ENCODE results near the gene TET3.
"Not testable (repeated sequence)": the region's sequence is repeated elsewhere in the genome, so short reads cannot be mapped to it uniquely, and the experiment has no call there.

TET3 gene

GRCh38 chr2:73984203-73984921, at the start of gene TET3:
TSS of gene TET3 (plus strand) at chr2:73984910. CDS start at chr2:73986404, 1,494 bp downstream.
- intact Hi-C loops (cut with DNase I): no loop called here
- peak in 19 of 42 donors; percentile 34 to 68 (median 51) for DNase-seq

- no peak for DNase-seq
- intact Hi-C loops (cut with DNase I): no loop called here
Measured at GRCh38 chr2:73935641-73936040, 49.1 kb upstream of the TET3 start.

GRCh38 chr2:73937103-73937885, 47.4 kb upstream of the TET3 start:
- intact Hi-C loops (cut with DNase I): no loop called here
- no peak for DNase-seq

- intact Hi-C loops (cut with DNase I): no loop called here
Measured at GRCh38 chr2:73937899-73938298, 46.8 kb upstream of the TET3 start.

GRCh38 chr2:73938718-73939352, 45.9 kb upstream of the TET3 start:
- intact Hi-C loops (cut with DNase I): no loop called here
- no peak for DNase-seq

More at GRCh38 chr2:73937899-73938298, 46.8 kb upstream of the TET3 start:
- no peak for DNase-seq

GRCh38 chr2:73939419-73939818, 45.3 kb upstream of the TET3 start:
- peak in 20 of 42 donors; percentile 13 to 70 (median 37) for DNase-seq
- intact Hi-C loops (cut with DNase I): no loop called here

GRCh38 chr2:73940066-73940465, 44.6 kb upstream of the TET3 start:
- DNase-seq; intact Hi-C loops (cut with DNase I): not testable (repeated sequence)

- DNase-seq: no peak
- intact Hi-C loops (cut with DNase I): no loop called here
Measured at GRCh38 chr2:73942664-73943063, 42.0 kb upstream of the TET3 start.

GRCh38 chr2:73944714-73945113, 40.0 kb upstream of the TET3 start:
- peak in 7 of 42 donors; percentile 13 to 51 (median 21) for DNase-seq
- intact Hi-C loops (cut with DNase I): no loop called here

GRCh38 chr2:73946215-73946614, 38.5 kb upstream of the TET3 start:
- DNase-seq: no peak
- intact Hi-C loops (cut with DNase I): no loop called here

- intact Hi-C loops (cut with DNase I): no loop called here
Measured at GRCh38 chr2:73946666-73947065, 38.0 kb upstream of the TET3 start.

GRCh38 chr2:73947412-73948018, 37.2 kb upstream of the TET3 start:
- intact Hi-C loops (cut with DNase I): no loop called here
- DNase-seq: no peak

More at GRCh38 chr2:73946666-73947065, 38.0 kb upstream of the TET3 start:
- no peak for DNase-seq

GRCh38 chr2:73949802-73950201, 34.9 kb upstream of the TET3 start:
- intact Hi-C loops (cut with DNase I): no loop called here
- no peak for DNase-seq

- intact Hi-C loops (cut with DNase I): no loop called here
- DNase-seq: peak in 23 of 42 donors; percentile 14 to 81 (median 38)
Measured at GRCh38 chr2:73952499-73953446, 31.9 kb upstream of the TET3 start.

GRCh38 chr2:73956218-73956865, 28.4 kb upstream of the TET3 start:
- intact Hi-C loops (cut with DNase I): no loop called here
- peak in 4 of 42 donors; percentile 17 to 42 (median 28) for DNase-seq

GRCh38 chr2:73961274-73961673, 23.4 kb upstream of the TET3 start:
- intact Hi-C loops (cut with DNase I): no loop called here
- no peak for DNase-seq

- DNase-seq: no peak
- intact Hi-C loops (cut with DNase I): no loop called here
Measured at GRCh38 chr2:73961823-73962615, 22.7 kb upstream of the TET3 start.
